Keratinocyte (primary cell): Measurements from ENCODE around the gene NMRK2. TPM values are rescaled to one million over a fixed set of nuclear protein-coding genes. Genes with fewer than 3 reads are reported as not detected.
A peak's percentile ranks its signal among the peaks of the same experiment; 100 is the strongest.

ENCODE experiments used
- DNase-seq: peaks from one replicate; pipeline ENCODE4 v3.0.0-alpha.2; 2011; ENCODE audit warnings: low read depth, missing footprints, low spot score
- FAIRE-seq: peaks from 2 replicates; lab custom pipeline; 2011; peaks lifted over from hg19 to GRCh38; lab: Jason Lieb, UNC
- H2AFZ ChIP-seq: 2 replicates; pipeline ENCODE4 v1.6.0; 2012; ENCODE audit warnings: low read length, control low read depth, inconsistent platforms; ENCODE audit not compliant: control insufficient read depth
- H3K27ac ChIP-seq: 2 replicates; pipeline ENCODE4 v1.5.1; 2011; ENCODE audit warnings: low read length; ENCODE audit not compliant: control insufficient read depth, insufficient read depth
- H3K27me3 ChIP-seq: 3 replicates; pipeline ENCODE4 v1.6.0; 2011; ENCODE audit warnings: low read length; ENCODE audit not compliant: control insufficient read depth, insufficient read depth; ENCODE audit errors: extremely low read depth
- H3K36me3 ChIP-seq, 2 experiments: 2 replicates in 1 of 2; 3 replicates in 1 of 2; pipeline ENCODE4 v1.5.1; 2011; ENCODE audit warnings: low read length in 2 of 2, mild to moderate bottlenecking in 1 of 2; ENCODE audit not compliant: control insufficient read depth in 2 of 2, insufficient read depth in 2 of 2; ENCODE audit errors: extremely low read depth in 1 of 2
- H3K4me1 ChIP-seq: 3 replicates; pipeline ENCODE4 v1.5.1; 2011; ENCODE audit warnings: low read length; ENCODE audit not compliant: control insufficient read depth, insufficient read depth; ENCODE audit errors: extremely low read depth
- H3K4me2 ChIP-seq: 3 replicates; pipeline ENCODE4 v1.6.0; 2011; ENCODE audit warnings: low read depth, low read length; ENCODE audit not compliant: control insufficient read depth, insufficient read depth; ENCODE audit errors: extremely low read depth
- H3K4me3 ChIP-seq, 3 experiments: fragments of 200-600 bp in 1 of 3; sonication (generic) in 1 of 3; 2 replicates in 2 of 3; 3 replicates in 1 of 3; pipeline ENCODE4 v1.5.1; 2011 to 2016; ENCODE audit warnings: low read length in 3 of 3, mild to moderate bottlenecking in 3 of 3, control low read depth in 2 of 3, inconsistent platforms in 1 of 3, low read depth in 1 of 3, mixed read lengths in 1 of 3, mixed run types in 1 of 3, moderate library complexity in 1 of 3; ENCODE audit not compliant: control insufficient read depth in 2 of 3, insufficient read depth in 2 of 3; ENCODE audit errors: extremely low read depth in 1 of 3
- H3K79me2 ChIP-seq: 2 replicates; pipeline ENCODE4 v1.6.0; 2012; ENCODE audit warnings: low read length; ENCODE audit not compliant: control insufficient read depth, insufficient read depth
- H3K9ac ChIP-seq: 3 replicates; pipeline ENCODE4 v1.6.0; 2011; ENCODE audit warnings: low read length; ENCODE audit not compliant: control insufficient read depth, insufficient read depth; ENCODE audit errors: extremely low read depth
- H3K9me1 ChIP-seq: 3 replicates; pipeline ENCODE4 v1.6.0; 2011; ENCODE audit warnings: low read length; ENCODE audit not compliant: control insufficient read depth, insufficient read depth; ENCODE audit errors: extremely low read depth
- H3K9me3 ChIP-seq: 2 replicates; pipeline ENCODE4 v1.5.1; 2012; ENCODE audit warnings: low read depth, low read length; ENCODE audit not compliant: control insufficient read depth
- H4K20me1 ChIP-seq: 3 replicates; pipeline ENCODE4 v1.6.0; 2011; ENCODE audit warnings: low read length; ENCODE audit not compliant: control insufficient read depth, insufficient read depth; ENCODE audit errors: extremely low read depth
- CTCF ChIP-seq, 3 experiments: IDR thresholded peaks in 1 of 3; conservative IDR thresholded peaks in 1 of 3; optimal IDR thresholded peaks in 1 of 3; 2 replicates in 2 of 3; 3 replicates in 1 of 3; pipeline versions ENCODE3 to v1.5.1; 2011; ENCODE audit warnings: low read length in 3 of 3, mild to moderate bottlenecking in 3 of 3, moderate library complexity in 2 of 3, control low read depth in 1 of 3, inconsistent platforms in 1 of 3; ENCODE audit not compliant: insufficient read depth in 2 of 3; ENCODE audit errors: extremely low read depth in 1 of 3
- EZH2 ChIP-seq: IDR thresholded peaks from one replicate; pipeline ENCODE4 v1.6.1; 2012; ENCODE audit warnings: inconsistent platforms, mild to moderate bottlenecking, low read length, moderate library complexity
- dilution Hi-C: fragments of 300-500 bp; cut with MboI; formaldehyde crosslinking; loops from one replicate; pipeline ENCODE4 v1.7.0; 2020; ENCODE audit warnings: low sequenced_read_pairs; ENCODE audit not compliant: extremely low pct_ligation_motif_present
- polyA plus RNA-seq, 5 experiments: library from polyadenylated mRNA; depleted of rRNA in 3 of 5; stranded (reverse) in 3 of 5; stranded (forward) in 1 of 5; unstranded in 1 of 5; fragments of >200 nt; gene quantifications; 1 replicate in 1 of 5; 2 replicates in 3 of 5; 3 replicates in 1 of 5; pipeline versions ENCODE4 v1.2.1 to v1.2.3, GENCODE V29; 2011 to 2012; ENCODE audit warnings: missing spikeins in 2 of 5, low read depth in 1 of 5, low replicate concordance in 1 of 5

NMRK2 gene
- polyA plus RNA-seq, 1 donor (not counting 4 experiments of a cell fraction or from before 2014, with no cell fraction given), result not detected

- peaks cover 70% of the 10 kb centered on the region for H4K20me1 ChIP-seq
- H3K79me2 ChIP-seq, result peaks cover 57% of the 10 kb centered on the region
- H3K36me3 ChIP-seq, result peaks cover 57 to 59% of the 10 kb centered on the region in 2 experiments
Observed at GRCh38 chr19:3976495-3977241, 43.8 kb downstream of the NMRK2 start.

DNA sequence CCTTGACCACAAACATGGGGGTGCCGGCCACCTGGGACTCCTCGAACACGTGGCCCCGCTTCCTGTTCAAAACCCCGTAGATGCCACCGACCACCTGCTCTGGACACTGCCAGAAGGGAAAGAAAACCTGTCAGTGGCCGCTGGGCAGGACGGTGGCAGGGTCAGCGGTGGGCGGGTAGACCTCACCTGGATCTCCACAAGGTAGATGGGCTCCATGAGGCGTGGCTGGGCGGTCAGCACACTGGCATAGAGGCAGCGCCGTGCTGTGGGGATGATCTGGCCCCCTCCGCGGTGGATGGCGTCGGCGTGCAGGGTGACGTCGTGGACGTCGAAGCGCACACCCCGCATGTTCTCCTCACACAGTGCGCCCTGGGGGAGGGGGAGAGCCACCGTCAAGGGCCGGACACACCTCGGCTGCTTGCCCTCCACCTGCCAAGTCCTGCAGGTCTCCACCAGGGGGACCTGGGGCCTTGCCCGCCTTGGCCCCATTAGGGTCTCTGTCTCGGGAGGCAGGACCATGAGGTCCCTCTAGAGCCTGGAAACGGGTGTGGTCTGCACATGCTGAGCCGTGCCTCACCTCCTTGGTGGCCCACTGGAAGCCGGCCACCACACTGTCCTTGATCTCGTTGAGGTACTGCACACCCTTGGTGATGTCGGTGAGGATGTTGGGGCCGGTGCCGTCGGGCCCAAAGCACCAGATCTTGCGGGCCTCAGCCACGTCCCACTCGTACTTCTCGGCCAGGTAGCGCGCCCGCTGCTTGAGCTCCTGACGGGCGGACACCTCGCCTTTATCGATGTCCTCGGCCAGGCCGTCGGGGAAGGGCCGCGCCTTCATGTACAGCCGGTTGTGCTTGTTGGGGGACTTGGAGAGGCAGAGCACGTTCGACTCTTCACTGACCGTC is 44.6 kb downstream of the NMRK2 start:
- Histone ChIP-seq H3K9me3 (no peaks in the 10 kb centered on the region), H2AFZ (no peak overlapping the region), H4K20me1 (peaks cover 75% of the 10 kb centered on the region), H3K4me1 (peaks cover 3% of the 10 kb centered on the region), H3K4me2 (no peak overlapping the region), H3K4me3 (no peak overlapping the region), H3K9me1 (peaks cover 6% of the 10 kb centered on the region), H3K27ac (no peak overlapping the region), H3K36me3 (peaks cover 65 to 67% of the 10 kb centered on the region in 2 experiments), H3K27me3 (no peaks in the 10 kb centered on the region), H3K79me2 (peaks cover 65% of the 10 kb centered on the region), H3K9ac (no peak overlapping the region)
- FAIRE-seq (no peak), DNase-seq (peak; percentile 71)
- no peak for TF ChIP-seq EZH2
- TF ChIP-seq CTCF (optimal IDR thresholded peaks at IDR 0.05 in 1 of 3, IDR thresholded peaks at IDR 0.05 in 1 of 3, conservative IDR thresholded peaks at IDR 0.05 in 1 of 3; ENCODE audit: extremely low read depth in 1 of 3, insufficient read depth in 2 of 3, low read length in 3 of 3), result peak in 2 of 3 experiments; percentile 24 to 27
- dilution Hi-C loops, result no loop called here

More at GRCh38 chr19:3976495-3977241, 43.8 kb downstream of the NMRK2 start:
- Histone ChIP-seq H2AFZ (no peak overlapping the region), H3K4me3 (no peak overlapping the region), H3K9me1 (peaks cover 6% of the 10 kb centered on the region), H3K9me3 (no peaks in the 10 kb centered on the region), H3K4me1 (no peaks in the 10 kb centered on the region), H3K4me2 (no peak overlapping the region), H3K9ac (no peak overlapping the region), H3K27ac (no peak overlapping the region), H3K27me3 (no peaks in the 10 kb centered on the region)
- no peak for TF ChIP-seq EZH2
- no peak for TF ChIP-seq CTCF (optimal IDR thresholded peaks at IDR 0.05 in 1 of 3, IDR thresholded peaks at IDR 0.05 in 1 of 3, conservative IDR thresholded peaks at IDR 0.05 in 1 of 3; ENCODE audit: extremely low read depth in 1 of 3, insufficient read depth in 2 of 3, low read length in 3 of 3)
- dilution Hi-C loops, result no loop called here
- DNase-seq, result peak; percentile 61
- no peak for FAIRE-seq
